PC-9 (cell line): ENCODE measurements around the gene B4GALNT3. TPM values are rescaled to one million over a fixed set of nuclear protein-coding genes. Genes with fewer than 3 reads are reported as not detected.

Source experiments
- BruUV-seq: library from RNA; stranded (reverse); fragments of 400-500 nt; replicated peaks from 2 replicates; lab custom pipeline; 2021; lab: Mats Ljungman, UMichigan
- CTCF ChIA-PET: fragments of 300-600 bp; sonication (Branson Sonifier 250); formaldehyde crosslinking; loops from one replicate; lab custom pipeline; 2022; ENCODE audit warnings: antibody characterized with exemption; lab: Charles Lee
- POLR2A ChIA-PET: fragments of 300-600 bp; sonication (Branson Sonifier 250); formaldehyde crosslinking; loops from one replicate; lab custom pipeline; 2022; ENCODE audit warnings: antibody characterized with exemption; ENCODE audit not compliant: unreplicated experiment; lab: Charles Lee
- DNase-seq, 2 experiments: peaks; one replicate each; pipeline versions ENCODE4 v3.0.0 to v3.0.0-alpha.2; 2015 to 2022; ENCODE audit warnings: mixed read lengths in 1 of 2
- H2AFZ ChIP-seq: fragments of 200-600 bp; sonication (generic); 2 replicates; pipeline ENCODE4 v1.8.1; 2017; ENCODE audit warnings: antibody characterized with exemption
- H3F3A ChIP-seq: fragments of 200-600 bp; sonication (generic); 2 replicates; pipeline ENCODE4 v1.8.1; 2017; ENCODE audit warnings: antibody characterized with exemption, mild to moderate bottlenecking, low read depth; ENCODE audit not compliant: insufficient read depth
- H3K27ac ChIP-seq: fragments of 200-600 bp; sonication (generic); 2 replicates; pipeline ENCODE4 v1.6.1; 2016; ENCODE audit warnings: mixed run types
- H3K27me3 ChIP-seq: fragments of 200-600 bp; sonication (generic); 2 replicates; pipeline ENCODE4 v1.6.1; 2016; ENCODE audit warnings: low read depth, mixed run types; ENCODE audit not compliant: insufficient read depth
- H3K36me3 ChIP-seq: fragments of 200-600 bp; sonication (generic); 2 replicates; pipeline ENCODE4 v1.6.1; 2016; ENCODE audit warnings: low read depth, mixed run types
- H3K4me1 ChIP-seq: fragments of 200-600 bp; sonication (generic); replicated peaks from 2 replicates; pipeline ENCODE4 v1.6.1; 2016; ENCODE audit warnings: mixed run types; ENCODE audit not compliant: insufficient read depth
- H3K4me2 ChIP-seq: fragments of 200-600 bp; sonication (generic); 2 replicates; pipeline ENCODE4 v1.6.1; 2017; ENCODE audit warnings: mixed run types
- H3K4me3 ChIP-seq: fragments of 200-600 bp; sonication (generic); 2 replicates; pipeline ENCODE4 v1.6.1; 2016; ENCODE audit warnings: mixed run types
- H3K79me2 ChIP-seq: fragments of 200-600 bp; sonication (generic); 2 replicates; pipeline ENCODE4 v1.6.1; 2017; ENCODE audit warnings: low read depth, mixed run types
- H3K9me2 ChIP-seq: fragments of 200-600 bp; sonication (generic); 2 replicates; pipeline ENCODE4 v1.8.1; 2017; ENCODE audit warnings: mild to moderate bottlenecking; ENCODE audit not compliant: insufficient read depth
- H3K9me3 ChIP-seq: fragments of 200-600 bp; sonication (generic); 2 replicates; pipeline ENCODE4 v1.8.1; 2016; ENCODE audit warnings: low read depth; ENCODE audit not compliant: insufficient read depth
- H4K20me1 ChIP-seq: fragments of 200-600 bp; sonication (generic); 2 replicates; pipeline ENCODE4 v1.8.1; 2017; ENCODE audit not compliant: insufficient read depth
- EZH2 ChIP-seq: fragments of 200-600 bp; sonication (generic); IDR thresholded peaks from 2 replicates; pipeline ENCODE4 v1.8.0; 2017; ENCODE audit warnings: antibody characterized with exemption, low read depth
- intact Hi-C: fragments of 100-400 bp; cut with micrococcal nuclease; formaldehyde crosslinking; loops from one replicate; pipeline ENCODE4 v1.10.0; 2022; ENCODE audit not compliant: unreplicated experiment
- total RNA-seq: library from RNA; stranded (reverse); gene quantifications from 2 replicates; pipeline ENCODE4 v1.2.3, GENCODE V29; 2021
- TF ChIP-seq, protein P1 (sequence below): fragments of 200-600 bp; sonication (generic); conservative IDR thresholded peaks from 2 replicates; pipeline ENCODE4 v1.6.1; 2017; ENCODE audit warnings: mixed run types, antibody characterized with exemption, mild to moderate bottlenecking, moderate library complexity

Gene B4GALNT3
- total RNA-seq, 1 experiment from 2014 or later, result 8.0 TPM

DNA sequence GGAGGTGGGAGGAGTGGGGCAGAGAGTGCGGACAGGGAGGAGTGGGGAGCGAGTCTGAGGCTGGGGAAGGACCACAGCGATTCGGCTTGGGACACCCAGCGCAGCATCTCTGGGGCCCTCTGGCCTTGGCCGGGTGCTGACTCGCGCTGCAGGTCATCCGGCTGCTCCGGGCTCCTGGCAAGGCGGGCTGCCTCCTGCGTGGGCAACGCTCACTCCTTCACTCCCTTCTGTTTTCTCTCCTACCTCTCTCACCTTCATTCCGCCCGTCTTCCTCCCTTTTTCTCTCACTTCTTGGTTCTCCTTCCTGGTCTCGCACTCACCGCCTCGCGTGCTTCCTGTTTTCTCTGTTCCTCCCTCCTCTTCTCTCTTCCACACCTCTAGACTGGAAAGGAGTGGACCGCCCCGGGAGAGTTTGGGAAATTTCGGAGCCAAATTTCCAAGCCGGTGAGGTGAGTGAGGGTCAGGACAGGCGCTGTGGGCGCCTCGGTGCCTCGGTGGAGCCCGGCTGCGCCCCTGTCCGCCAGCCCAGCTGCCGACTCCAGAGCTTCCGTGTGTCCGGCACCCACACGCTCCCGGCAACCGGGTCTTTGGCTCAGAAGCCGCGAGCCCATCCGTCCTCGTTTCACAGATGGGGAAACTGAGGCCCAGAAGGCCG, 86.7 kb downstream of the B4GALNT3 start:
- Histone ChIP-seq H3F3A (no peaks in the 10 kb centered on the region), H3K9me2 (no peaks in the 10 kb centered on the region), H3K79me2 (no peaks in the 10 kb centered on the region), H3K27ac (no peak overlapping the region), H3K27me3 (no peaks in the 10 kb centered on the region), H4K20me1 (no peaks in the 10 kb centered on the region), H2AFZ (no peak overlapping the region), H3K9me3 (no peaks in the 10 kb centered on the region), H3K36me3 (no peaks in the 10 kb centered on the region), H3K4me3 (no peak overlapping the region), H3K4me1 (peaks cover 2% of the 10 kb centered on the region), H3K4me2 (no peak overlapping the region)
- TF ChIP-seq EZH2, result no peak
- TF ChIP-seq, protein P1, sequence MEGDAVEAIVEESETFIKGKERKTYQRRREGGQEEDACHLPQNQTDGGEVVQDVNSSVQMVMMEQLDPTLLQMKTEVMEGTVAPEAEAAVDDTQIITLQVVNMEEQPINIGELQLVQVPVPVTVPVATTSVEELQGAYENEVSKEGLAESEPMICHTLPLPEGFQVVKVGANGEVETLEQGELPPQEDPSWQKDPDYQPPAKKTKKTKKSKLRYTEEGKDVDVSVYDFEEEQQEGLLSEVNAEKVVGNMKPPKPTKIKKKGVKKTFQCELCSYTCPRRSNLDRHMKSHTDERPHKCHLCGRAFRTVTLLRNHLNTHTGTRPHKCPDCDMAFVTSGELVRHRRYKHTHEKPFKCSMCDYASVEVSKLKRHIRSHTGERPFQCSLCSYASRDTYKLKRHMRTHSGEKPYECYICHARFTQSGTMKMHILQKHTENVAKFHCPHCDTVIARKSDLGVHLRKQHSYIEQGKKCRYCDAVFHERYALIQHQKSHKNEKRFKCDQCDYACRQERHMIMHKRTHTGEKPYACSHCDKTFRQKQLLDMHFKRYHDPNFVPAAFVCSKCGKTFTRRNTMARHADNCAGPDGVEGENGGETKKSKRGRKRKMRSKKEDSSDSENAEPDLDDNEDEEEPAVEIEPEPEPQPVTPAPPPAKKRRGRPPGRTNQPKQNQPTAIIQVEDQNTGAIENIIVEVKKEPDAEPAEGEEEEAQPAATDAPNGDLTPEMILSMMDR, result no peak
- ChIA-PET CTCF (interaction anchor here (0.7 kb wide), 1 partner anchor 9 kb away, joined by 3 read pairs; no protein-coding TSS in a partner anchor), POLR2A (no interaction called here)
- BruUV-seq, result no TSS peak
- no peak for DNase-seq
- intact Hi-C loops, result loop anchor here (2.0 kb wide), 1 partner anchor 104 kb away; no protein-coding TSS in a partner anchor

DNA sequence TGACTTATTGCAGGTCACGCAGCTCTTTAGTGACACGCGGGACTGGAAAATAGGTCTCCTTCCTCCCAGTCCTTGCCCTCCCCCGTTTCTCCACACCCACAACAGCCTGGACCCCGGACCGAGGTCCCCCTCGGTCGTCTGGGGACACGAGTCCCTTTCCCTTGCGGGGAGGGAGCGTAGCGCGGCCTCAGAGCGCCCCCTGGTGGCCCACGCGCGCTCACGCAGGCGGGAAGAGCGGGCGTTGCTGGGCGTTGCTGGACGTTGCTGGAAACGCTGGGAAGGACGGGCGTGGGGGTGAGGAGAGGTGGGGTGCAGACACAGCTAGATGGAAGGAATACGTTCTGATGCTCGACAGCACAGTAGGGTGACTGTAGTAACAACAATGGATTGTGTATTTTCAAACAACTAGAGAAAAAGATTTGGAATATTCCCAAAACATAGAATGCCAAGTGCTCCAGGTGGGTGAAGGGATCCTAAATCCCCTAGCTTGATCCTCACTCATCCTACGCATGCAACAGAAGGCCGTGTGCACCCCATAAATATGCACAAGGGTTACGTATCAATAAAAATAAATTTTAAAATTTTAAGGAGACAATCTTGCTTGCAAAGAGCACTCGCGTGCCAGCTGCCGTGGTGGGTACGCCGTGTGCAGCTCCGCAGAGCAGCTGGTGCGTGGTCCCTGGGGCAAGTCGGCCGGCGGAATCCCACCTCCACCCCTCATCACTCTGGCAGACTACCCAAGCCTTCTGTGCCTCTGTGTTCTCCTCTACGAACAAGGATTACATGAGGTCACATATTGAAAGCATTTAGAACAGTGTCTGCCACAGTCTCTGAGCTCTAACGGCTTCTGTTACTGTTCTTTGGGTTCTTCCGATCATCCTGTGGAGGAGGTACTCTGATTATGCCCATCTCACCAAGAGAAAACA, 87.4 kb downstream of the B4GALNT3 start:
- no peaks in the 10 kb centered on the region for H3K36me3 ChIP-seq
- no peak overlapping the region for H2AFZ ChIP-seq
- no peak overlapping the region for H3K27ac ChIP-seq
- no peaks in the 10 kb centered on the region for H3K27me3 ChIP-seq
- TF ChIP-seq, protein P1, result peak; percentile 100
- no peak for TF ChIP-seq EZH2
- H3K9me3 ChIP-seq, result no peaks in the 10 kb centered on the region
- no peaks in the 10 kb centered on the region for H3K79me2 ChIP-seq
- no peaks in the 10 kb centered on the region for H3F3A ChIP-seq
- POLR2A ChIA-PET, result no interaction called here
- no TSS peak for BruUV-seq
- H3K4me2 ChIP-seq, result no peak overlapping the region
- H4K20me1 ChIP-seq, result no peaks in the 10 kb centered on the region
- no peaks in the 10 kb centered on the region for H3K9me2 ChIP-seq
- H3K4me3 ChIP-seq, result no peak overlapping the region
- intact Hi-C loops, result loop anchor here (2.0 kb wide), 1 partner anchor 104 kb away; no protein-coding TSS in a partner anchor
- CTCF ChIA-PET, result interaction anchor here (0.7 to 1.1 kb wide), 5 partner anchors 8 to 605 kb away, joined by 3 read pairs; no protein-coding TSS in a partner anchor
- DNase-seq, result peak; percentile 40 to 64
- H3K4me1 ChIP-seq, result no peaks in the 10 kb centered on the region

DNA sequence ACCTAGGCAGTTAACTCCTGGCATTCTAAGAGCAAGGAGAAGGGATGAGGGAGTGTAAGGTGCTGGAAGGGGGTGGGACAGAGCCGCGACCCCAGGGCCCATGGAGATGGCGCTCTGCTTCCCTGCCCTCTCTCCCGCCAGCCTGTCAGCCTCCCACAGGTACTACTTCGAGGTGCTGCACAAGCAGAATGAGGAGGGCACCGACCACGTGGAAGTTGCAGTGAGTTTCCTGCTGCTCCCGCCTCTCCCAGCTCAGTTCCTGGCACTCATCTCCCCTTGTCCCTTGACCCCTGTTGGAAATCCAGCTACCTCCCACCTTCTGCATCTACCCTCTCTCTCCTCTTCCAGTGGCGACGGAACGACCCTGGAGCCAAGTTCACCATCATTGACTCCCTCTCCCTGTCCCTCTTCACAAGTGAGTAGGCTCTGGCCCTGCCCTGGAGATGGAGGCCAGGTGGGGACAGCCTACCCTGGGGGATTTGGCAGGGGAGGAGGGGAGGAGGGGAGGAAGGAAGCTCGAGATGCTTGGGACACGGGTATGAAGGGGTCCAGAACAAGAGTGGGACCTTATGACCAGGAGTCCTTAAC, 88.2 kb downstream of the B4GALNT3 start:
- H3K4me1 ChIP-seq, result no peaks in the 10 kb centered on the region
- no peaks in the 10 kb centered on the region for H3K79me2 ChIP-seq
- no peak overlapping the region for H3K4me3 ChIP-seq
- no peak for DNase-seq
- no peaks in the 10 kb centered on the region for H3K9me2 ChIP-seq
- BruUV-seq, result no TSS peak
- H3K4me2 ChIP-seq, result no peak overlapping the region
- no peaks in the 10 kb centered on the region for H4K20me1 ChIP-seq
- no peak overlapping the region for H2AFZ ChIP-seq
- no peaks in the 10 kb centered on the region for H3F3A ChIP-seq
- H3K9me3 ChIP-seq, result no peaks in the 10 kb centered on the region
- ChIA-PET POLR2A (no interaction called here), CTCF (interaction anchor here (0.6 to 1.1 kb wide), 4 partner anchors 9 to 546 kb away, joined by 3 to 7 read pairs (median 3); no protein-coding TSS in a partner anchor)
- intact Hi-C loops, result loop anchor here (2.0 kb wide), 1 partner anchor 105 kb away; no protein-coding TSS in a partner anchor
- no peak for TF ChIP-seq EZH2
- TF ChIP-seq, protein P1, result no peak
- no peaks in the 10 kb centered on the region for H3K36me3 ChIP-seq
- no peak overlapping the region for H3K27ac ChIP-seq
- no peaks in the 10 kb centered on the region for H3K27me3 ChIP-seq
